CD4-positive, CD25-positive, alpha-beta regulatory T cell (primary cell): ENCODE measurements around the gene UPB1. TPM values are rescaled to one million over a fixed set of nuclear protein-coding genes. Genes with fewer than 3 reads are reported as not detected.

ENCODE experiments used
- ATAC-seq, 2 donors: fragments of 150-1000 bp; cut with Tn5 transposase; one replicate each; pipeline ENCODE4 v1.10.0; 2021; ENCODE audit warnings: low read depth in 2 of 2, moderate number of reproducible peaks in 2 of 2, moderate library complexity in 1 of 2
- DNase-seq, 3 donors: peaks; one replicate each; pipeline versions ENCODE4 v3.0.0 to v3.0.0-alpha.2; 2012 to 2022; ENCODE audit warnings: mixed read lengths in 1 of 3
- H3K27ac ChIP-seq: one replicate; pipeline ENCODE4 v1.7.0; 2013; ENCODE audit warnings: mild to moderate bottlenecking, low read length; ENCODE audit not compliant: insufficient read depth, poor library complexity, severe bottlenecking
- H3K27me3 ChIP-seq: one replicate; pipeline ENCODE4 v1.7.0; 2013; ENCODE audit warnings: low read length; ENCODE audit not compliant: control insufficient read depth, insufficient read depth
- H3K36me3 ChIP-seq: one replicate; pipeline ENCODE4 v1.7.0; 2013; ENCODE audit warnings: mild to moderate bottlenecking, low read length, moderate library complexity; ENCODE audit not compliant: control insufficient read depth, insufficient read depth
- H3K4me1 ChIP-seq: 2 replicates; pipeline ENCODE4 v1.7.0; 2013; ENCODE audit warnings: mild to moderate bottlenecking, low read length; ENCODE audit not compliant: insufficient read depth, control insufficient read depth, poor library complexity, severe bottlenecking
- H3K4me3 ChIP-seq: one replicate; pipeline ENCODE4 v1.7.0; 2013; ENCODE audit warnings: low read depth, mild to moderate bottlenecking, low read length, moderate library complexity
- H3K9me3 ChIP-seq, 2 experiments: 1 replicate in 1 of 2; 2 replicates in 1 of 2; pipeline ENCODE4 v1.7.0; 2013; ENCODE audit warnings: low read length in 2 of 2, mild to moderate bottlenecking in 1 of 2, moderate library complexity in 1 of 2; ENCODE audit not compliant: control insufficient read depth in 2 of 2
- H3K27ac Mint-ChIP-seq, 3 donors: one replicate each; pipeline ENCODE4 v1.8.0; 2020 to 2022; ENCODE audit warnings: mild to moderate bottlenecking in 3 of 3, mixed read lengths in 3 of 3, moderate library complexity in 2 of 3
- H3K27me3 Mint-ChIP-seq: one replicate; pipeline ENCODE4 v1.8.0; 2022; ENCODE audit warnings: mild to moderate bottlenecking, mixed read lengths
- H3K36me3 Mint-ChIP-seq: one replicate; pipeline ENCODE4 v1.8.0; 2020; ENCODE audit warnings: mixed read lengths
- H3K4me1 Mint-ChIP-seq, 4 donors: one replicate each; pipeline ENCODE4 v1.8.0; 2020 to 2022; ENCODE audit warnings: mixed read lengths in 4 of 4, mild to moderate bottlenecking in 1 of 4
- H3K4me3 Mint-ChIP-seq, 4 donors: one replicate each; pipeline ENCODE4 v1.8.0; 2020 to 2022; ENCODE audit warnings: mild to moderate bottlenecking in 4 of 4, mixed read lengths in 4 of 4, moderate library complexity in 3 of 4
- H3K9me3 Mint-ChIP-seq, 7 donors: one replicate each; pipeline ENCODE4 v1.8.0; 2020 to 2022; ENCODE audit warnings: mixed read lengths in 7 of 7, mild to moderate bottlenecking in 3 of 7, moderate library complexity in 2 of 7
- polyA plus RNA-seq, 4 donors: library from polyadenylated mRNA; unstranded; fragments of 300-500 nt; fragmentation: Illumina TruSeq; gene quantifications; one replicate each; pipeline ENCODE4 v1.2.3, GENCODE V29; 2021
- total RNA-seq: library from RNA; stranded (reverse); gene quantifications from one replicate; pipeline ENCODE4 v1.2.3, GENCODE V29; 2022

The UPB1 gene
- total and polyA plus RNA-seq, 5 donors from 2014 or later, result 3.8 TPM; not detected in 4

DNA sequence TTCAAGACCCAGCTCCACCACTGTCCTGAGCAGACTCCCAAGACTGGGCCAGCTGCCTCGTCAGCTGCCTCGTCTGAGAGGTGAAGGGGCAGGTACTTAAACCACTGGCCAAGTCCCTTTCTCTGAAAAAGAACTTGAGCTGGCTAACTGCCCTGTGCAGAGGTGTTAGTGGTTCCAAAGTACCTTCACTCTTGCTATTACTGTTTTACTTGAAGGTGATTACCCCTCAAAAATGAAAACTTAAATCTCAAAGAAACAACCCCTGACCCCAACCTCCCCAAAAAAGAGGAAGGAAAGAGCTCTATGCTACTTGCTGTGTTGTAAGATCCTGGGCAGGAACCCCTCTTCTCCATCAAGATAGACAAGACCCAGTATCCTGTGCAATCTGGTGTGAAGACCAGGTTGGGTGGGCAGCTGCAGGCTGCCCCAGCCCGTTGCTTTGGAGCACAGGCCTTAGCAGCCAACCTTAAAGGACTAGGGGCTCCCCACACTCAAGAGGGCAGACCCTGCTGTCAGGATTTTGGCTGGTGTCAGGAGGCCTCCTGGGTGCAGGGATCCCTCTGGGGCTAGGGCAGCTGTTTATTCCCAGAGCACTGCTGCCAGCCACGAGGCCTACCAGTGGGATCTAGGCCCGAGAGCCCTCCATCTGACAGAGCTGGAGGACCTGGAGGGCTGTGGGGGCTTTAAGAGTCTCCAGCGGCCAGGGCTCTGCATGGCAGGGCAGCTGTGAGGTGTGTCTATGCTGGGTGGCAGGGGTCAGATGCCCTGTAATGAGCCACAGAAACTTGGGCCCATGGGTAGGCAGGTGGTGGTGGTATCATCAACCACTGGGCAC is 46.8 kb downstream of the UPB1 start:
- no peak for DNase-seq
- no peak overlapping the region for H3K27ac Mint-ChIP-seq
- no peak overlapping the region for H3K27ac ChIP-seq
- H3K36me3 ChIP-seq, result peaks cover 64% of the 10 kb centered on the region
- no peaks in the 10 kb centered on the region for H3K27me3 Mint-ChIP-seq
- H3K4me1 Mint-ChIP-seq, result peaks cover 0 to 4% (median 0%) of the 10 kb centered on the region in 4 donors
- H3K36me3 Mint-ChIP-seq, result peaks cover 22% of the 10 kb centered on the region
- H3K4me3 Mint-ChIP-seq, result peak overlapping the region in 1 of 4 donors; percentile 89
- H3K4me3 ChIP-seq, result no peak overlapping the region
- no peaks in the 10 kb centered on the region for H3K9me3 Mint-ChIP-seq
- H3K4me1 ChIP-seq, result no peaks in the 10 kb centered on the region
- H3K9me3 ChIP-seq, result no peaks in the 10 kb centered on the region
- no peak for ATAC-seq
- H3K27me3 ChIP-seq, result no peaks in the 10 kb centered on the region

DNA sequence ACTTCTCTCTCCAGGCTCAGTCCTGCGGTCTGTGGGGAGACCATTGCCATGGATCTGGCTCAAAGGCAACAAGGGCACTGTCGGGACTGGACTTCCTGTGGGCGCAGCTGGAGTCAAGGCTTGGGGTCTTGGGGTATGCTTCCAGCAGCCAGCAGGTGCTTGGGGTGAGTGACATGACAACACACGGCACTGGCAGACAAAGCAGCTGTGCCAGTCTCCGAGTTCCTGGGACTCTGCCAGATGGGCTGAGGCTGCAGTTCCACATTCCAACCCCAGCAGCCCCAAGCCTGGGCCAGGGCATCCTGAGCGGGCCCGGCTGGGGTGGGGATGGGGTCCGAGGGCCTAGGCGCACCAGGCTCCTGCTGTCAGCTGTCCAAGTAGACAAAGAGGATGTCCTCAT is 47.5 kb downstream of the UPB1 start:
- Histone ChIP-seq H3K36me3 (peaks cover 70% of the 10 kb centered on the region), H3K4me3 (no peak overlapping the region), H3K9me3 (no peaks in the 10 kb centered on the region), H3K27me3 (no peaks in the 10 kb centered on the region), H3K27ac (no peak overlapping the region), H3K4me1 (no peaks in the 10 kb centered on the region)
- DNase-seq (no peak), ATAC-seq (no peak)
- Mint-ChIP-seq H3K27me3 (no peaks in the 10 kb centered on the region), H3K9me3 (no peaks in the 10 kb centered on the region), H3K4me3 (no peak overlapping the region), H3K36me3 (peaks cover 29% of the 10 kb centered on the region), H3K27ac (no peak overlapping the region), H3K4me1 (peaks cover 0 to 4% (median 0%) of the 10 kb centered on the region in 4 donors)

DNA sequence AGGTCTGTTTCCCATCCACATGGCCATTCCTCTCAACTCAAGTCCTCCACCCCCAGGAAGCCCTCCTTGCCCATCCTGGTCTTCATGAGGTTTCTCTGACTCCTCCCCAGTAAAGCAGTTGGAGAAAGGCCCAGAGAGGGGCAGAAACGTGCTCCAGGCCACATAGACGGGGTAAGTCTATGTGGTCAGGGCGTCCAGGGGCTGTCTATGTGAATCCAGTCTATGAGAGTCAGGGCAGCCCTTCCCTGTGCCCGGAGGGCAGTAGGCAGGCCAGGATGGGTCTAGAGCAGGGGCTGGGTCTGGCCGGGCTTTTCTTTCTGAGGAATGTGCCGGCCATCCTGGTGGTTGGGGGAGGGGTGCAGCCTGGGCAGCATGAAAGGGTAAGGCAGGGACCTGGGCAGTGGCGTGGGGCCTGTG is 48.1 kb downstream of the UPB1 start:
- Histone ChIP-seq H3K27ac (no peak overlapping the region), H3K4me1 (no peaks in the 10 kb centered on the region), H3K27me3 (no peaks in the 10 kb centered on the region), H3K4me3 (no peak overlapping the region), H3K9me3 (no peaks in the 10 kb centered on the region), H3K36me3 (peaks cover 75% of the 10 kb centered on the region)
- Mint-ChIP-seq H3K9me3 (no peaks in the 10 kb centered on the region), H3K27me3 (no peaks in the 10 kb centered on the region), H3K4me3 (no peak overlapping the region), H3K36me3 (peaks cover 31% of the 10 kb centered on the region), H3K27ac (no peak overlapping the region), H3K4me1 (peaks cover 0 to 4% (median 0%) of the 10 kb centered on the region in 4 donors)
- DNase-seq, result no peak
- no peak for ATAC-seq

DNA sequence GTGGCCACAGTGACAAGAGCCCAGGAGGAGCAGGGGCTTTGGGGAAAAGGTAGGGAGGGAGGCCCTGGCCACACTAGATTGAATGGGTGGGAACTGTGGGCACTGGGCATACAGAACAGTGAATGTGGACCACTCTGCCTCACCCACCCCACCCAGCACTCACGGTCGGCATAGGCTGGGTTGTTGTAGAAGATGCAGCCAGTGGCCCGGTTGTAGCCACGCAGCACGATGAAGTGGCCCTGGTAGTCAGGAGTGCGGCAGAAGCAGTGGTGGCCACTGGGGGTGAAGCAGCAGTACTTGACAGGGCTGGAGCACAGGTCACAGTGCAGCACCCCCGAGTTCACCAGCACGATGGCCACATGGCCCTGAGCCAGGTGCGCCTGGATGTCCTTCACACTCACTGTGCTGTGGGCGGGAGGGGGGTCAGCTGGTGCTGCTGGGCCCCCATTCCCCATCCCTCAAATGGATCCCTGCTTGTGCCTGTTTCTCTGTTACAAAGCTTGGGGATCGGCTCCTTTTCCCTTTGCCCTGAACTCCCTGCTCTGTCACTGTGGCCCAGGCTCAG is 48.6 kb downstream of the UPB1 start:
- no peaks in the 10 kb centered on the region for H3K27me3 Mint-ChIP-seq
- H3K27me3 ChIP-seq, result no peaks in the 10 kb centered on the region
- no peaks in the 10 kb centered on the region for H3K4me1 ChIP-seq
- H3K27ac Mint-ChIP-seq, result no peak overlapping the region
- no peak overlapping the region for H3K27ac ChIP-seq
- no peak overlapping the region for H3K4me3 ChIP-seq
- H3K4me1 Mint-ChIP-seq, result peaks cover 0 to 4% (median 0%) of the 10 kb centered on the region in 4 donors
- no peaks in the 10 kb centered on the region for H3K9me3 Mint-ChIP-seq
- H3K9me3 ChIP-seq, result no peaks in the 10 kb centered on the region
- H3K36me3 Mint-ChIP-seq, result peaks cover 36% of the 10 kb centered on the region
- DNase-seq (no peak), ATAC-seq (no peak)
- H3K4me3 Mint-ChIP-seq, result no peak overlapping the region
- peaks cover 77% of the 10 kb centered on the region for H3K36me3 ChIP-seq

DNA sequence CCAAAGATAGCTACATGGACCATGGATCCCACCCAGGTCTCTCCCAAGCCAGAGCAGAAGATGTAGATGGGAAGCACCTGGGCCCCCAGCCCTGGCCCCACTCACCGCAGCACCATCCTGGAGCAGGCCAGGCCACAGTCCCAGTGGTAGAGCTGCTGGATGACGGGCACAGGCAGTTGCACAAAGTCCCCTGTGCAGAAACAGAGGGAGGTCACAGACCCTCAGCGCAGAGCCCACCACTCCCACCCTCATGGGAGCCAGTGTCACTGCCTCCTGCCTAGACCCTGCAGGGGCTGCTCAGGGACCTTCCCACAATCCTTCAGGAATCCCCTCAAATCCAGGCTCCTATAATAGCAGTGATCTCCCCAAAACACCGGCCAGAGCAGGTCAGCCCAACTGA is 53.7 kb downstream of the UPB1 start:
- Histone ChIP-seq H3K27me3 (no peaks in the 10 kb centered on the region), H3K4me3 (no peak overlapping the region), H3K27ac (no peak overlapping the region), H3K36me3 (peaks cover 46% of the 10 kb centered on the region), H3K4me1 (peaks cover 8% of the 10 kb centered on the region), H3K9me3 (no peaks in the 10 kb centered on the region)
- H3K4me3 Mint-ChIP-seq, result peak overlapping the region in 1 of 4 donors; percentile 56
- ATAC-seq (no peak), DNase-seq (no peak)
- peaks cover 0 to 27% (median 18%) of the 10 kb centered on the region in 4 donors for H3K4me1 Mint-ChIP-seq
- H3K9me3 Mint-ChIP-seq, result no peaks in the 10 kb centered on the region
- H3K27me3 Mint-ChIP-seq, result no peaks in the 10 kb centered on the region
- H3K27ac Mint-ChIP-seq, result no peak overlapping the region
- peaks cover 30% of the 10 kb centered on the region for H3K36me3 Mint-ChIP-seq

DNA sequence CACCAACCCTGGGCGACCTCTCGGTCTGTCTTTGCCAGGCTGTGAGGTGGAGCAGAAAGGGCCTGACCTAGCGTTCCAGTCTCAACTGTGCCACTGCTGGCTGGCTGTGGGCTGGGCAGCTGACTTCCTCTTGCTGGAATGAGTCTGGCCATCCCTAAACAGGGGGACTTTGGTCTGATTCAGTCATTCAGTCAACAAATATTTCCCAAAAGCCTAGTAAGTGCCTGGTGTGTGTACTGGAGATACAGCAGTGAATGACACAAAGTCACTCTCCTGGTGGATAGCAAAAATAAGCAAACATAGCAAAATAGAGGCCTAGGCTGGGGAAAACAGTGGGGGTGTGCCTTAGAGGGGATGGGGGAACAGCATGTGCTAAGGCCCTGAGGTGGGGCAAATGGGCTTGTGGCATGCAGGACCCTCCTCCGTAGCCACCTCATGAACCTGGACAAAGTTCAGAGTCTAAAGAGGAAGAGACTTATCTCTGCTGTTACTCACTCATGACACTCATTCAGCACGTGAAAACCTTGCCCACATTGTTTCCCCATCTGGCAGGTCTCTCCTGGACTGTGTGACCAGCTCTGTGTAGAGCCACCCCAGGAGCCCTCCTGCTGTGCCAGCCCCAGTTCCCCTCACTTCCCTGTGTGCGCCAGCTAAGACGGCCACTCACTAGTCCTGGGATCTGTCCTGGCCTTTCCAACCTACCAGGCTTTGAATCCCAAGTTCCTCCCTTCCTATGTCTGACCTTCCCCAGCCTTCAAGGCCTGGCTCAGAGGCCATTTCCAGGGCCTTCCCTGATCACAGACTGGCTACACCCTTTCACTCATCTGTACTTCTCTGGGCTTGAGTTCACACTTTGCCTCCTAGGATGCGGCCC is 55.1 kb downstream of the UPB1 start:
- H3K9me3 Mint-ChIP-seq, result no peaks in the 10 kb centered on the region
- peaks cover 31% of the 10 kb centered on the region for H3K36me3 ChIP-seq
- H3K4me1 Mint-ChIP-seq, result peaks cover 0 to 37% (median 21%) of the 10 kb centered on the region in 4 donors
- H3K9me3 ChIP-seq, result no peaks in the 10 kb centered on the region
- no peaks in the 10 kb centered on the region for H3K27me3 ChIP-seq
- no peak for DNase-seq
- H3K27ac ChIP-seq, result no peak overlapping the region
- ATAC-seq, result no peak
- no peaks in the 10 kb centered on the region for H3K27me3 Mint-ChIP-seq
- H3K4me3 Mint-ChIP-seq, result no peak overlapping the region
- no peak overlapping the region for H3K27ac Mint-ChIP-seq
- H3K4me3 ChIP-seq, result no peak overlapping the region
- H3K36me3 Mint-ChIP-seq, result peaks cover 30% of the 10 kb centered on the region
- peaks cover 16% of the 10 kb centered on the region for H3K4me1 ChIP-seq

DNA sequence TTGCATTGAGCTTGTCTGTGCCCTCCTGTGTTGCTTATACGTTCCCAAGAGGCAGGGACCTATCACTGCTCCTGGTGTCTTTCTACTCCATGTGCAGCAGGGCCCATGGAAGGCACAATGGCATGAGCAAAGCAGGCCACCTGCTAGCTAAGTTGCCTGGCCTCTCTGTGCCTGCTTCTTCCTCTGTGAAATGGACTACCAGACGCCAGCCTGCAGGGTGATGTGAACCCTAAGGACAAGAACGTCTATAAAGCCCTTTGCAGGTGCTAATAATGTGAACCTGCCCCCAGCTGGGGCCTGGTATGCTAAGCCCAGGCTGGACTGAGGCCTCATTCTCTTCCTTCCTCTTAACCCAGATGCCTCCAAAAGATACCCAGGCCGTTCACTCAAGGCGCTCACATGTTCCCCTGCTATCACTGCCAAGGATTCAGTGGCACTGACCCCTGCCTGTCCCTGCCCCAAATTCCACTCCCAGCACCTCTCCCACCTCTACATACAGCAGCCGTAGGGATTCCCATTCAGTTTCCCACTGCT is 55.8 kb downstream of the UPB1 start:
- DNase-seq (no peak), ATAC-seq (no peak)
- Mint-ChIP-seq H3K4me1 (peaks cover 0 to 42% (median 25%) of the 10 kb centered on the region in 4 donors), H3K4me3 (peak overlapping the region in 1 of 4 donors; percentile 77), H3K27me3 (no peaks in the 10 kb centered on the region), H3K9me3 (no peaks in the 10 kb centered on the region), H3K36me3 (peaks cover 30% of the 10 kb centered on the region), H3K27ac (no peak overlapping the region)
- Histone ChIP-seq H3K4me3 (no peak overlapping the region), H3K27ac (no peak overlapping the region), H3K9me3 (no peaks in the 10 kb centered on the region), H3K27me3 (no peaks in the 10 kb centered on the region), H3K4me1 (peaks cover 16% of the 10 kb centered on the region), H3K36me3 (peaks cover 30% of the 10 kb centered on the region)
